GM18505 (cell line): Measurements from ENCODE around the gene SPRYD7.
A peak's percentile ranks its signal among the peaks of the same experiment; 100 is the strongest.
"Not testable (repeated sequence)": the region's sequence is repeated elsewhere in the genome, so short reads cannot be mapped to it uniquely, and the experiment has no call there.

ENCODE experiments used
- ATAC-seq: cut with Tn5 transposase; IDR thresholded peaks from one replicate; pipeline ENCODE4 v1.9.1; 2021; ENCODE audit not compliant: unreplicated experiment
- POLR2A ChIP-seq: IDR thresholded peaks from 4 replicates; pipeline ENCODE4 v1.6.1; 2011; ENCODE audit warnings: borderline replicate concordance; ENCODE audit not compliant: insufficient read depth, insufficient read length; ENCODE audit errors: extremely low read depth

SPRYD7 gene

GRCh38 chr13:49951754-49952535 is 15.8 kb upstream of the SPRYD7 start:
- TF ChIP-seq POLR2A: no peak
- ATAC-seq: no peak

DNA sequence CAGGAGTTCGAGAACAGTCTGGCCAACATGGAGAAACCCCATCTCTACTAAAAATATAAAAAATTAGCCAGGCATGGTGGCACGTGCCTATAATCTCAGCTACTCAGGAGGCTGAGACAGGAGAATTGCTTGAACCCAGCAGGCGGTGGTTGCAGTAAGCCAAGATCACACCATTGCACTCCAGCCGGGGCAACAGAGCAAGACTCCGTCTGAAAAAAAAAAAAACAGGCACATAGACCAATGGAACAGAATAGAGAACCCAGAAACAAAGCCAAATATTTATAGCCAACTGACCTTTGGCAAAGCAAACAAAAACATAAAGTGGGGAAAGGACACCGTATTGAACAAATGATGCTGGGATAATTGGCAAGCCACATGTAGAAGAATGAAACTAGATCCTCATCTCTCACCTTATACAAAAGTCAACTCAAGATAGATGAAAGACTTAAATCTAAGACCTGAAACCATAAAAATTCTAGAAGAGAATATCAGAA is 12.7 kb upstream of the SPRYD7 start:
- not testable (repeated sequence) for ATAC-seq

DNA sequence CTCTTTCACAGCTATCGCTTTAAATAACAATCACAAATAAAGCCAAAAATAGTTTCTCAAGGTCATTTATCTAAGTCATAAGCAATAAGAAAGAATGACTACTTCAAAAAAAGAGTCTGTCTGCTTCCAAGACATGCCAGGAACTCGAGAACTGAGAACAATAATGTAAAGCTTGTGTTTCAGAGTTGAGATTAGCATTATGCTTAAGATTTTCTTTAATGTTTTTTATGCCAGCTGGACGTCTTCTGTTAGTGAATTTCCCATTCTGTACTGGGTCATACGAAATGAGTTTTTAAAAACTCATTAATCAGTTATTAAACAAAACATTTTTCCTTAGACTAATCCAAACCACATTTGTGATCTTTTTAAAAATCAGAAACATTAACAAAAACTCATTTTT is 3.2 kb upstream of the SPRYD7 start:
- no peak for ATAC-seq
- no peak for TF ChIP-seq POLR2A

- no peak for ATAC-seq
Observed at GRCh38 chr13:49938921-49939320, 2.8 kb upstream of the SPRYD7 start.

GRCh38 chr13:49938314-49938713 is 2.2 kb upstream of the SPRYD7 start:
- no peak for ATAC-seq
- no peak for TF ChIP-seq POLR2A

More at GRCh38 chr13:49938921-49939320, 2.8 kb upstream of the SPRYD7 start:
- TF ChIP-seq POLR2A: no peak

GRCh38 chr13:49936968-49937273 is 781 bp upstream of the SPRYD7 start:
- no peak for TF ChIP-seq POLR2A
- no peak for ATAC-seq

- ATAC-seq: peak; percentile 25
- no peak for TF ChIP-seq POLR2A
Observed at GRCh38 chr13:49935171-49936074, 717 bp downstream of the SPRYD7 start.

DNA sequence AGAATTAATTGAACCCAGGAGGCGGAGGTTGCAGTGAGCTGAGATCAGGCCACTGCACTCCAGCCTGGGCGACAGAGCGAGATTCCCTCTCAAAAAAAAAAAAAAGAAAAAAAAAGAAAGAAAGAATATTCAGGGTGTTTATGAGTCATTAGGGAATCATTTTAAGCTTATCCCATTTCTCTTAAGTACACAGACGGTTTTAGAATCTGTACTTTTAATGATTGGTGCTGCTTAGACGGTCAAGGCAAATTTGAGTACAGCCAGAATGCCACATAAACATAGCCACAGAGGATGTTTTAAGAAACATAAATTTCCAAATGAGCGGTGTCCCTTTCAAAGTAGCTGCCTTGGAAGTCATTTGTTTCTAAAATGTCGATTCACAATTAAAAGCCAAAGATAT is 2.6 kb downstream of the SPRYD7 start:
- ATAC-seq: no peak
- TF ChIP-seq POLR2A: no peak

DNA sequence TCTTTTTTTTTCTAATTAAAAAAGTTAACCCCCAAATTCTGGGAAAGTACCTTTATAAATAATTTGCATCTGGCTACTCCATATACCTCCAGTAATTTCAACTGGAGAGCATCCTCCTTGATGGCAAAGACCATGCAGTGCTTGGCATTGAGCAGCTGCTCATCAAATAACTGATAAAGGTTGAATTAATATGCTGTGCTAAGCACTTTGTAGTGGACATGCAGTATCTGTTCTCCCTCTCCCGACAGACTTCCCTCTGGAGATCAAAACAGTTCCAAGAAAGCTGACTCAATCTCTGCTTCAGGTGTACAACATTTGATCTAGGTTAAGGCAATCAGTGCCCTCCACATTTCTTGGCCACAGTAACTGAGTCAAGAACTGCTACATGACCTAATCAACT is 3.3 kb downstream of the SPRYD7 start:
- ATAC-seq: no peak
- no peak for TF ChIP-seq POLR2A

DNA sequence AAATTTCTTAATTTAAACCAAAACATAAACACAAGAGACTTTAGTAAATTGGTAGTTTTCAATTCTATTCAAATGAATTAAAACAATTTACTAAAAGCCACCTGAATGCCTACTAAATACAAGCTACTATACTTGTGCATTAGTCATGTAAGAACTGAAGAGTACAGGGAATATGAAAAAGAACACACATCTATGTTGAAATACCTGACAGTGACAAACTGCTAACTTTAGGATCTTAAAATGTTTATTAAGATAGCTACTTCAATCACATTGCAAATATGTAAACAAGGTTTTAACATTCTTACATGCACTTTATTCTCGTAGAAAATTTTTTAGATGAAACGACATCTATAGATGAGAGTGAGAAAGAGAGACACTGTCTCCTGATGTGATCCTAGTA is 4.1 kb downstream of the SPRYD7 start:
- no peak for ATAC-seq
- TF ChIP-seq POLR2A: no peak

GRCh38 chr13:49927755-49928154 is 8.4 kb downstream of the SPRYD7 start:
- ATAC-seq: no peak

DNA sequence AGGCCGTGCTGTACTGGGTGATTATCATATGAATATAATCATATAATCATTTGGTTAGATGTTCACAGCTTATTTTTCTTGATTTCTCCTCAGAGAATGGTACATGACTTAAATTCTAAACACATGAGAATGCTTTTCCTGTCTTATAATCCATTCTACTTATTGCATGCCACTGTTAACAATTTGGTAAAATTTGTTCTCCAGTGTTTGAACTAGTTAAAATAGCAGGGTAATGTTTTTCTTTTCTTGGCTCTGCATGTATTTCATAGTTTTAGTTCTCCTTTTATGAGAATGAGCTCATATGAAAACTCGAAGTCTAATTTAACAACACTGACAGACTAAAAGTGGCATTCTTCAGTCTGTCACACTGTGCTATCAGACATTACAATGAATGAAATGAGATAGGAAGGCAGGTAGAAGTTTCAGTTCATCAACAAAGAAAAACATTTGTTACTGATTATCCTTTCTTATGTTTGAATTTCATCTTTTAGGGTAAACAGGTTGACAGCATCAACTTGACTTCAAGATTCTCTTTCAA is 10.2 kb downstream of the SPRYD7 start:
- ATAC-seq: no peak
- no peak for TF ChIP-seq POLR2A

More at GRCh38 chr13:49927755-49928154, 8.4 kb downstream of the SPRYD7 start:
- no peak for TF ChIP-seq POLR2A

DNA sequence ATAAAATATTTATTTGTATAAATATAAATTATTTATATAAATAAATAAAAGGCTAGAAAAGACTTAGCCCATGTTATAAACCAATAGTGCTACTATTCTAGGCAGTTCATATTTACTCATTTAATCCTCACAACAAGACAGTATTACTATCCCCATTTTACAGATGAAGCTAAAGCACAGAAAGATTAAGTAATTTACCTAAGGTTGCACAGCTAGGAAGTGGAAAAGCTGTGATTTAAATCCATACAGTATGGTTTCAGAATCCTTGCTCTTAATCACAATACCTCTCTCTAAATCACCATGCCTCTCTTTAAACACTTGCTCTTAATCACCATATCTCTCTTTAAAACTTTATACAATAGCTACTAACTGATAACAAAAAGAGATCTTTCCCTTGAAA is 13.8 kb downstream of the SPRYD7 start:
- no peak for TF ChIP-seq POLR2A
- no peak for ATAC-seq

- not testable (repeated sequence) for ATAC-seq
Observed at GRCh38 chr13:49920969-49921368, 15.2 kb downstream of the SPRYD7 start.

GRCh38 chr13:49918106-49918505 is 18.0 kb downstream of the SPRYD7 start:
- not testable (repeated sequence) for ATAC-seq

DNA sequence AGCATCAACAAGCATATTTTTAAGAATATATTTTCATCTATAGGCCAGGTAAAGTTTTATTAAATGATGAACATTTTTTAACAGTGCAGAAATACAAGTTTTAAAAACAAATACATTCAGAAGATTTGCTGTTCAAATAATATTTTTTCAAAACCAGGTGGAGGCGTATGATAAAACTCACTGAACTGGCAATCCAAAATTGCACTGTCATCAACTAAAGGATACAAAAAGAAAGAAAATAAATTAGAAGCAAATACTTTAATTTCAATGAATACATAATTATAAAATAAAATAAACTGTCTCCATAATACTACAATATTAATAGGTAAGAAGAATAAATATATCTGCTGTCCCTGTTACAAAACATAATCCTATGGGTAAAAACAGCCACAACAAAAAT is 21.2 kb downstream of the SPRYD7 start:
- no peak for TF ChIP-seq POLR2A
- ATAC-seq: no peak
